HCT116 (cell line): ENCODE measurements around the gene PLCB4. TPM values are rescaled to one million over a fixed set of nuclear protein-coding genes. Genes with fewer than 3 reads are reported as not detected.

Experiments
- ATAC-seq: fragments of 200-7000 bp; cut with Tn5 transposase; 2 replicates; pipeline ENCODE4 v1.9.1; 2020; ENCODE audit warnings: mild to moderate bottlenecking, moderate library complexity
- BruUV-seq: library from RNA; stranded (reverse); fragments of 400-500 nt; replicated peaks from 2 replicates; lab custom pipeline; 2021; lab: Mats Ljungman, UMichigan
- CTCF ChIA-PET: fragments of 300-600 bp; sonication (Branson Sonifier 250); formaldehyde crosslinking; loops from one replicate; lab custom pipeline; 2021; ENCODE audit warnings: antibody characterized with exemption; lab: Charles Lee
- POLR2A ChIA-PET: fragments of 300-600, 350-600 bp; sonication (Branson Sonifier 250); formaldehyde crosslinking; loops from one replicate; lab custom pipeline; 2021; ENCODE audit warnings: antibody characterized with exemption; lab: Charles Lee
- RAD21 ChIA-PET, 2 experiments: fragments of 300-600 bp; sonication (Branson Sonifier 250); formaldehyde crosslinking; loops; one replicate each; lab custom pipeline; 2023; ENCODE audit warnings: low total read pairs in 2 of 2; ENCODE audit not compliant: uncharacterized antibody in 2 of 2, unreplicated experiment in 2 of 2, low non-redundant PET in 1 of 2; lab: Charles Lee
- DNase-seq: peaks from one replicate; pipeline ENCODE4 v3.0.0-alpha.2; 2010; ENCODE audit warnings: low read depth, low spot score
- H2AFZ ChIP-seq: fragments of 200-600 bp; shearing (Covaris generic), sonication (generic); 2 replicates; pipeline ENCODE4 v1.6.1; 2017; ENCODE audit warnings: low read depth, mixed run types, mixed read lengths, antibody characterized with exemption, low read length; ENCODE audit not compliant: poor library complexity, severe bottlenecking
- H3K27ac ChIP-seq: 2 replicates; pipeline ENCODE4 v1.5.1; 2012; ENCODE audit warnings: low read depth, low read length
- H3K27me3 ChIP-seq: fragments of 200-600 bp; sonication (generic); 2 replicates; pipeline ENCODE4 v1.6.1; 2016; ENCODE audit warnings: mixed run types, low read length, mixed read lengths; ENCODE audit not compliant: insufficient read depth
- H3K36me3 ChIP-seq, 2 experiments: fragments of 200-500 bp in 1 of 2; fragments of 200-600 bp in 1 of 2; sonication (Bioruptor generic) in 1 of 2; sonication (generic) in 1 of 2; 2 replicates each; pipeline versions ENCODE4 v1.5.1 to v1.6.1; 2014 to 2016; ENCODE audit warnings: low read length in 2 of 2, inconsistent platforms in 1 of 2, mixed read lengths in 1 of 2, mixed run types in 1 of 2; ENCODE audit not compliant: insufficient read depth in 2 of 2, control insufficient read depth in 1 of 2
- H3K4me1 ChIP-seq, 2 experiments: fragments of 200-600 bp in 1 of 2; sonication (generic) in 1 of 2; 2 replicates each; pipeline versions ENCODE4 v1.5.1 to v1.6.1; 2012 to 2017; ENCODE audit warnings: low read length in 2 of 2, inconsistent platforms in 1 of 2, mild to moderate bottlenecking in 1 of 2, mixed read lengths in 1 of 2, mixed run types in 1 of 2, moderate library complexity in 1 of 2; ENCODE audit not compliant: insufficient read depth in 2 of 2, control insufficient read depth in 1 of 2
- H3K4me2 ChIP-seq: fragments of 200-600 bp; sonication (generic); 2 replicates; pipeline ENCODE4 v1.6.1; 2017; ENCODE audit warnings: mixed run types, low read length, mixed read lengths
- H3K4me3 ChIP-seq, 2 experiments: fragments of 200-600 bp in 1 of 2; sonication (generic) in 1 of 2; replicated peaks in 1 of 2; 2 replicates each; pipeline ENCODE4 v1.5.1; 2011 to 2016; ENCODE audit warnings: low read length in 2 of 2, control low read depth in 1 of 2, low read depth in 1 of 2, mild to moderate bottlenecking in 1 of 2, mixed read lengths in 1 of 2, mixed run types in 1 of 2
- H3K79me2 ChIP-seq: fragments of 200-600 bp; sonication (generic); 2 replicates; pipeline ENCODE4 v1.6.1; 2017; ENCODE audit warnings: mild to moderate bottlenecking, mixed run types, low read length, moderate library complexity, mixed read lengths; ENCODE audit not compliant: insufficient read depth
- H3K9ac ChIP-seq: fragments of 200-600 bp; sonication (generic); 2 replicates; pipeline ENCODE4 v1.6.1; 2016; ENCODE audit warnings: low read length, mixed read lengths
- H3K9me2 ChIP-seq: fragments of 200-600 bp; sonication (generic), shearing (Covaris generic); 2 replicates; pipeline ENCODE4 v1.6.1; 2017; ENCODE audit warnings: mixed run types, mild to moderate bottlenecking, moderate library complexity; ENCODE audit not compliant: insufficient read depth
- H3K9me3 ChIP-seq, 2 experiments: fragments of 200-500 bp in 1 of 2; fragments of 200-600 bp in 1 of 2; sonication (Bioruptor generic) in 1 of 2; sonication (generic) in 1 of 2; 2 replicates each; pipeline ENCODE4 v1.6.1; 2014 to 2017; ENCODE audit warnings: low read length in 2 of 2, mixed read lengths in 2 of 2, inconsistent platforms in 1 of 2, low read depth in 1 of 2, mild to moderate bottlenecking in 1 of 2, mixed run types in 1 of 2, moderate library complexity in 1 of 2; ENCODE audit not compliant: control insufficient read depth in 1 of 2, insufficient read depth in 1 of 2
- H4K20me1 ChIP-seq: fragments of 200-600 bp; sonication (generic), shearing (Covaris generic); 2 replicates; pipeline ENCODE4 v1.6.1; 2017; ENCODE audit warnings: mixed run types, mild to moderate bottlenecking, moderate library complexity; ENCODE audit not compliant: insufficient read depth
- CTCF ChIP-seq, 3 experiments: fragments of 200-600 bp in 1 of 3; sonication (generic) in 1 of 3; IDR thresholded peaks in 2 of 3; conservative IDR thresholded peaks in 1 of 3; 2 replicates each; pipeline ENCODE4 v1.5.1; 2012 to 2017; ENCODE audit warnings: low read depth in 2 of 3, low read length in 2 of 3, antibody characterized with exemption in 1 of 3, borderline replicate concordance in 1 of 3, control low read depth in 1 of 3, mild to moderate bottlenecking in 1 of 3, mixed read lengths in 1 of 3, mixed run types in 1 of 3, moderate library complexity in 1 of 3; ENCODE audit not compliant: insufficient read depth in 1 of 3
- EZH2 ChIP-seq: fragments of 200-600 bp; sonication (generic); IDR thresholded peaks from 2 replicates; pipeline ENCODE4 v1.6.1; 2017; ENCODE audit warnings: antibody characterized with exemption, mixed run types
- EZH2phosphoT487 ChIP-seq: fragments of 200-600 bp; IDR thresholded peaks from 2 replicates; pipeline ENCODE4 v1.6.1; 2018; ENCODE audit warnings: antibody characterized with exemption, borderline replicate concordance
- FOSL1 ChIP-seq: IDR thresholded peaks from 2 replicates; pipeline ENCODE4 v1.6.1; 2012; ENCODE audit warnings: low read depth
- JUND ChIP-seq: IDR thresholded peaks from 2 replicates; pipeline ENCODE4 v1.6.1; 2012
- POLR2AphosphoS5 ChIP-seq: IDR thresholded peaks from 2 replicates; pipeline ENCODE4 v1.6.1; 2011; ENCODE audit warnings: mild to moderate bottlenecking, low read depth, low read length, moderate library complexity
- SRF ChIP-seq: IDR thresholded peaks from 2 replicates; pipeline ENCODE4 v1.6.1; 2012; ENCODE audit warnings: low read depth
- TCF7L2 ChIP-seq: IDR thresholded peaks from 2 replicates; pipeline ENCODE4 v1.7.0; 2011; ENCODE audit warnings: borderline replicate concordance, inconsistent platforms; ENCODE audit not compliant: insufficient read depth, insufficient read length; ENCODE audit errors: extremely low read depth
- YY1 ChIP-seq: IDR thresholded peaks from 2 replicates; pipeline ENCODE4 v1.6.1; 2011; ENCODE audit warnings: low read length, low read depth, moderate library complexity, mild to moderate bottlenecking; ENCODE audit not compliant: insufficient replicate concordance; ENCODE audit errors: extremely low read depth
- ZNF274 ChIP-seq: fragments of 200-500 bp; sonication (Bioruptor generic); IDR thresholded peaks from 2 replicates; pipeline ENCODE4 v1.6.1; 2014; ENCODE audit warnings: mild to moderate bottlenecking, low read depth, low read length, inconsistent platforms
- intact Hi-C: fragments of 100-400 bp; cut with micrococcal nuclease; formaldehyde crosslinking; loops from 2 replicates; pipeline ENCODE4 v1.10.0; 2022
- total RNA-seq: library from RNA; stranded (reverse); gene quantifications from one replicate; pipeline ENCODE4 v1.2.1, GENCODE V29; 2021; ENCODE audit not compliant: unreplicated experiment
- TF ChIP-seq, protein P1 (sequence below): IDR thresholded peaks from 2 replicates; pipeline ENCODE4 v1.6.1; 2012

The PLCB4 gene
- total RNA-seq, 1 experiment from 2014 or later, result 2.5 TPM

DNA sequence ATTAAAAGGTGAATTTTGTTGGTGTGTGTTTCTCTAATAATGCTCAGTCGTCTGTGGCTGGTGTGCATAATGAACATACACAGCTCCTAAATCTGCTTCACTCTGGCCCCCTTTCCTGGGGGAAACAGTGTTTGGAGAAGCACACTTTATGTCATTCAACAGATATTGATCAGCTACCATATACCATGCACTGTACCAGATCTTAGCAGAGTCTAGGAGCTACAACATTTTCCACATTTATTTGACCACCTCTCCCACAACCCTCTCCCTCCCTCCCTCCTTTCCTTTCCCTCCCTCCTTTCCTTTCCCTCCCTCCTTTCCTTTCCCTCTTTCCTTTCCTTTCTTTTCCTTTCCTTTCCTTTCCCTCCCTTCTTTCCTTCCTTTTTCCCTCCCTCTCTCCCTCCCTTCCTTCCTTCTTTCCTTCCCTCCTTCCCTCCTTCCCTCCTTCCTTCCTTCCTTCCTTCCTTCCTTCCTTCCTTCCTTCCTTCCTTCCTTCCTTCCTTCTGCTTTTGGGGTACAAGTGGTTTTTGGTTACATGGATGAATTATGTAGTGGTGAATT, 85.7 kb downstream of the PLCB4 start:
- Histone ChIP-seq H3K27ac (no peak overlapping the region), H3K36me3 (no peaks in the 10 kb centered on the region), H3K9me2 (no peaks in the 10 kb centered on the region), H3K9ac (no peak overlapping the region), H4K20me1 (no peaks in the 10 kb centered on the region), H2AFZ (no peak overlapping the region), H3K4me1 (no peaks in the 10 kb centered on the region), H3K79me2 (no peaks in the 10 kb centered on the region), H3K27me3 (no peaks in the 10 kb centered on the region), H3K4me3 (no peak overlapping the region), H3K9me3 (no peaks in the 10 kb centered on the region), H3K4me2 (no peak overlapping the region)
- DNase-seq (no peak), ATAC-seq (no peak)
- intact Hi-C loops, result no loop called here
- CTCF ChIA-PET, result no interaction called here
- no TSS peak for BruUV-seq
- no peak for TF ChIP-seq CTCF (IDR thresholded peaks at IDR 0.05 in 2 of 3, conservative IDR thresholded peaks at IDR 0.05 in 1 of 3; ENCODE audit: borderline replicate concordance in 1 of 3, insufficient read depth in 1 of 3, low read depth in 2 of 3, low read length in 2 of 3)
- TF ChIP-seq, protein P1, sequence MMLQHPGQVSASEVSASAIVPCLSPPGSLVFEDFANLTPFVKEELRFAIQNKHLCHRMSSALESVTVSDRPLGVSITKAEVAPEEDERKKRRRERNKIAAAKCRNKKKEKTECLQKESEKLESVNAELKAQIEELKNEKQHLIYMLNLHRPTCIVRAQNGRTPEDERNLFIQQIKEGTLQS, result no peak
- no peak for TF ChIP-seq EZH2phosphoT487
- TF ChIP-seq EZH2, result no peak
- no peak for TF ChIP-seq POLR2AphosphoS5
- TF ChIP-seq FOSL1, result no peak
- TF ChIP-seq ZNF274, result no peak
- no peak for TF ChIP-seq JUND
- no peak for TF ChIP-seq YY1
- TF ChIP-seq TCF7L2, result no peak
- TF ChIP-seq SRF, result no peak
- RAD21 ChIA-PET, result no interaction called here
- POLR2A ChIA-PET, result no interaction called here
